ENCODE results near the gene TSHZ3.

The TSHZ3 gene

DNA sequence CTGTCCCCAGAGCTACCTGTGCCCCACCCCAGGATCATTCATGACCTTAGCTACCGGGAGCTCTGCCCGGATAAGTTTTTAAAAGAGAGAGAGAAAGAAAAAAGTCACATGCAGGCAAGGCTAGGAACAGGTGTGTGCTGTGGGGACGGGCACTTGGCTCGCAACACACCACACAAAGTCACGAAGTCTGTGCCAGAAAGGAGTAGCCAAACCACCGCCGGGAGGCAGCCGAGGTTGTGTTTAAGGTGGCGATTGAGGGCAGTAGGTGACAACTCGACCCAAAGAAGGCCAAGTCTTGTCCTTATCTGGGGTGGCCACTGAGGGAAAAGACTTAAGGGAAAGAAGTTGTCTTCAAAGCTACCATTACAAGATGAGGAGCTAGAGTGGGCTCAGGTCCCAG, 4.6 kb upstream of the TSHZ3 start:
- no peak overlapping the region for H3K4me3 ChIP-seq (ENCODE audit: low read depth, low read length)
- no peak for DNase-seq (ENCODE audit: low read depth)
- TF ChIP-seq, protein P1, sequence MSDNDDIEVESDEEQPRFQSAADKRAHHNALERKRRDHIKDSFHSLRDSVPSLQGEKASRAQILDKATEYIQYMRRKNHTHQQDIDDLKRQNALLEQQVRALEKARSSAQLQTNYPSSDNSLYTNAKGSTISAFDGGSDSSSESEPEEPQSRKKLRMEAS (IDR thresholded peaks at IDR 0.05; ENCODE audit: low read depth, low read length), result no peak
- TF ChIP-seq, protein P2, sequence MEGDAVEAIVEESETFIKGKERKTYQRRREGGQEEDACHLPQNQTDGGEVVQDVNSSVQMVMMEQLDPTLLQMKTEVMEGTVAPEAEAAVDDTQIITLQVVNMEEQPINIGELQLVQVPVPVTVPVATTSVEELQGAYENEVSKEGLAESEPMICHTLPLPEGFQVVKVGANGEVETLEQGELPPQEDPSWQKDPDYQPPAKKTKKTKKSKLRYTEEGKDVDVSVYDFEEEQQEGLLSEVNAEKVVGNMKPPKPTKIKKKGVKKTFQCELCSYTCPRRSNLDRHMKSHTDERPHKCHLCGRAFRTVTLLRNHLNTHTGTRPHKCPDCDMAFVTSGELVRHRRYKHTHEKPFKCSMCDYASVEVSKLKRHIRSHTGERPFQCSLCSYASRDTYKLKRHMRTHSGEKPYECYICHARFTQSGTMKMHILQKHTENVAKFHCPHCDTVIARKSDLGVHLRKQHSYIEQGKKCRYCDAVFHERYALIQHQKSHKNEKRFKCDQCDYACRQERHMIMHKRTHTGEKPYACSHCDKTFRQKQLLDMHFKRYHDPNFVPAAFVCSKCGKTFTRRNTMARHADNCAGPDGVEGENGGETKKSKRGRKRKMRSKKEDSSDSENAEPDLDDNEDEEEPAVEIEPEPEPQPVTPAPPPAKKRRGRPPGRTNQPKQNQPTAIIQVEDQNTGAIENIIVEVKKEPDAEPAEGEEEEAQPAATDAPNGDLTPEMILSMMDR (IDR thresholded peaks at IDR 0.05; ENCODE audit: low read depth, low read length), result no peak
- TF ChIP-seq POLR2A (IDR thresholded peaks at IDR 0.05; ENCODE audit: extremely low read depth, insufficient read length) (no peak), MYC (IDR thresholded peaks at IDR 0.05; ENCODE audit: low read depth, low read length) (no peak)

DNA sequence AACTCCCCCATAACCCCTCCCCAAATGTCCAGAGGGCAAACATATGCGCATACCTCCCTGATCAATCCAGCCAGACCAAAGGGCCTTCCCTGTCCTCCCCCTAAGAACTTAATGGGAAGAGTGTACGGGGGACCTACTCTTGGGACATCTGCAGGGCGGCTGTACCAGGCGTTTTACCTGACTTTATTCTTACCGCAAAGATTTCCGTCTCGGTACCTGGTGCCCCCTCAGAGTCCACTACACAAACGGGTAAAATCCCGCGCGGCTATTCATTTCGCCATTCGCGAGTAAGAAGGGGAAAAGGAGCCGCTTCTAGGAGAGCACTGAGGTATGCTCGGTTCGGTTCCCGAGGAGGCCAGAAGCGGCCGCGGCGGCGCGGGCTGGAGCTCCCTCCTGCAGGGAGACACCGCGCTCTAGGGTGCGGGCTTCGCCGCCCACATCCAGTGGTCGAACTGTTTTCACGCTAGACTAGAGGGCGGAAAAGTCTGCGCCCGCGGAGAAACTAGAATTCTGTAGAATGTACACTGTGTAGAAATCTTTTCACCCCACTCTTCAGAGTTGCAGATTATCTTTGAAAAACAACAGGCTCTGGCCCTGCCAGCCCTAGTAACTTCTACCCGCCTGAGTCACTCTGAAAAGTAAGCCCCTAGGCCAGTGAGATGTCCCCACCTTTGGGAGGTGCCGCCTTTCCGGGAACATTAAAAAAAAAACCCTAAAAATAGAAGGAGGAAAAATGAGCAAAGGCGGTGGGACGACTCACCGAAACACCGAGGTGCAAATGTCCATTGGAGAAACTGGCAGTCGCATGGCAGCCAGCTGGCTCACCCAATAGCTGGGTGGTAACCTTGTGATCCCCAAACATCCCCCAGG, 3.8 kb upstream of the TSHZ3 start:
- TF ChIP-seq POLR2A (IDR thresholded peaks at IDR 0.05; ENCODE audit: extremely low read depth, insufficient read length) (no peak), MYC (IDR thresholded peaks at IDR 0.05; ENCODE audit: low read depth, low read length) (no peak)
- TF ChIP-seq, protein P1 (IDR thresholded peaks at IDR 0.05; ENCODE audit: low read depth, low read length), result no peak
- DNase-seq (ENCODE audit: low read depth), result no peak
- H3K4me3 ChIP-seq (ENCODE audit: low read depth, low read length), result no peak overlapping the region

DNA sequence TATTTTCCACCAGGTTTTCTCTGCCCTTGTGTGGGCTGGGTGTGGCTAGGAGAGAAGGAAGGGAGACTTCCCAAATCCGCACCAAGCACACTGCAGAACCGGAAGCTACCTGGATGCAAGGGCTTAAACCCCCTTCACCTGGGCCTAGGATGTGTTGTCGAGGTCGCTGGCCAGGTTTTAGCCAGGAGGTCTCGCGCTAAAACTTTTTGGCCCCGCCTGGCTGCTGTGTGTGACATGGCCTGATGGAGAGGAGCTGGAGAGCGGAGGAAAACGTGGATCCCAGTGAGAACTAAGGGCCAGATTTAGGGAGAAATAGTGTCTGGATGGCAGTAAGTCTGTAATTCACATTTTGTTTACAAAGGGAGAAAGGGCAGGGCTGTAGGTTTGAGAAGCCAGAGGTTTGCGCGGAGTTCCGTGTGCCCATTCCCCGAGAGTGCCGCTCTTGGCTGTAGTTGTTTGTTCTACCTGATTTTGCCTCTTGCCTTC, 3.1 kb upstream of the TSHZ3 start:
- TF ChIP-seq, protein P1 (IDR thresholded peaks at IDR 0.05; ENCODE audit: low read depth, low read length), result no peak
- TF ChIP-seq, protein P2 (IDR thresholded peaks at IDR 0.05; ENCODE audit: low read depth, low read length), result no peak
- TF ChIP-seq MYC (IDR thresholded peaks at IDR 0.05; ENCODE audit: low read depth, low read length) (no peak), POLR2A (IDR thresholded peaks at IDR 0.05; ENCODE audit: extremely low read depth, insufficient read length) (no peak)
- DNase-seq (ENCODE audit: low read depth), result no peak
- no peak overlapping the region for H3K4me3 ChIP-seq (ENCODE audit: low read depth, low read length)

DNA sequence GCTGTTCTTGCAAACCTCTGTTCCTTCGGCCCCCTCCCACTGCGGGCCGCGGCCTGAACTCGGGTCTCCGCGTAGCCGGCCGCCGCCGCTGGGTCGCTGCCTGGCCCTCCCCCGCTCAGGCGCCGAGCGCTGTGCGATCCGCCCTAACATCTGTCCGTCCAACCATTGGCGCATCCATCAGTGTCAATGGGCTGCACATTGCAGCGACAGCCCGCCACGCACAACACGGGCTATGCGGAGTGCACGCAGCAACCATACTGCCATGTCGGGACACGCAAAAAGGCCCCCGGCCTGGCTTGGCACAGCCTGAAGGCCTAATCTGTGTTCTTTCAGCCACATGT, 2.6 kb upstream of the TSHZ3 start:
- no peak overlapping the region for H3K4me3 ChIP-seq (ENCODE audit: low read depth, low read length)
- DNase-seq (ENCODE audit: low read depth), result no peak
- TF ChIP-seq, protein P1 (IDR thresholded peaks at IDR 0.05; ENCODE audit: low read depth, low read length), result no peak
- TF ChIP-seq POLR2A (IDR thresholded peaks at IDR 0.05; ENCODE audit: extremely low read depth, insufficient read length) (no peak), MYC (IDR thresholded peaks at IDR 0.05; ENCODE audit: low read depth, low read length) (no peak)

DNA sequence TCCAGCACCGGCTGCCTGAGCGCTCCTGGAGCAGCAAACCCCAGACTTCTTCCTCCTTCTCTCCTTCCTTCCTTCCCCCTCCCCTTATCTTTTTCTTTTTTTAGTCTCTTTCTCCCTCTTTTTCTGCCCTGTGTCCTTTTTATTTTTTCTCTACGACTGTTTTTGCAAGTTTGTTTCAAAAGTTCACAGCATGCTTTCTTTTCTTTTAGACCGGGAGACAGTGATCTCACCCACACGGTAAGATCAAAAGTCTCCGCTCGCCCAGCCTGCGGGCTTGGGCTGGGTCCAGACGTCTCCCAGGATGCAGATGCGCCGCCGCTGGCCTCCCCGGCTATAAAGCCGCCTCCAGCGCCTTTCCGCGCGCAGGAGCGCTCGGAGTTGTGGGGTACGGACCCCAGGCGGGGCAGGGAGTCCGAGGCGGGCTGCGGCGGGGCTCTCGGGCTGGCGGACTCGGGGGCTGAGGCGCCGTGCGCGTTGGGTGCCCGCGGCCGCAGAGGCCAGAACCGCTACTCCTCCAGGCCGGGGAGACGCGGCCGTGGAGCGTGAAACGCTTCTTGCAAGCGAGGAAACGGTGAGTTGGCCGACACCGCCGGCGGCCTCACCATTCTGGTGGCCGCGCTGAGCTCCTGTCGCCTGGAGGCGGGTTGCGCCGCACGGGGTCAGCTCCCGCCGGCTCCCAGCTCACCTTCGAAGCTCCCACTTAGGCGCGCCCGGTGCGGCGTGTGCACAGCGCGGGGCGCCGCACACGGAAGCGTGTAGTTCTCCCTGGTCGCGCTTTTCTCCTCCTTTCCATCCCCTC, 2.0 kb upstream of the TSHZ3 start:
- TF ChIP-seq POLR2A (IDR thresholded peaks at IDR 0.05; ENCODE audit: extremely low read depth, insufficient read length) (no peak), MYC (IDR thresholded peaks at IDR 0.05; ENCODE audit: low read depth, low read length) (no peak)
- TF ChIP-seq, protein P2 (IDR thresholded peaks at IDR 0.05; ENCODE audit: low read depth, low read length), result no peak
- TF ChIP-seq, protein P1 (IDR thresholded peaks at IDR 0.05; ENCODE audit: low read depth, low read length), result no peak
- no peak overlapping the region for H3K4me3 ChIP-seq (ENCODE audit: low read depth, low read length)
- no peak for DNase-seq (ENCODE audit: low read depth)

DNA sequence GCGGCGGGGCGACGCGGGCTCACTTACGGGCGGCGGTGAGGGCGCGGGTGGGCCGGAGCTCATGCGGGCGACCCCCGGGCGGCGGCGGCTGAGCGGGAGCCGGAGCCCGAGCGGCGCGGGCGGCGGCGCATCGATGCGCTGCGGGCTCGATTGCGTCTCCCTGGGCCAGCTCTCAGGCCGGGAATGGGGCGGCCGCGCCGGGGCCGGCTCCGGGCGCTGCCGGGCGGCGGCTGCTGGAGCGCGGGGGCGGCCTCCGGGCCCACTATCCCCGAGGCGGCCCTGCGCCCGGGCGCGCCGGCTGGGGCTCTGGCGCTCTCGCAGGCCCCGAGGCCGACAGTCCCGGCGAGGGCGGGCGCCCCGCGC, 1.4 kb upstream of the TSHZ3 start:
- DNase-seq (ENCODE audit: low read depth), result peak; percentile 25
- H3K4me3 ChIP-seq (ENCODE audit: low read depth, low read length), result no peak overlapping the region
- TF ChIP-seq, protein P1 (IDR thresholded peaks at IDR 0.05; ENCODE audit: low read depth, low read length), result no peak
- TF ChIP-seq POLR2A (IDR thresholded peaks at IDR 0.05; ENCODE audit: extremely low read depth, insufficient read length) (no peak), MYC (IDR thresholded peaks at IDR 0.05; ENCODE audit: low read depth, low read length) (no peak)
- TF ChIP-seq, protein P2 (IDR thresholded peaks at IDR 0.05; ENCODE audit: low read depth, low read length), result no peak
